Endothelial cell of umbilical vein (primary cell): ENCODE data around the gene CYREN. TPM values are rescaled to one million over a fixed set of nuclear protein-coding genes. Genes with fewer than 3 reads are reported as not detected.

Experiments
- BruUV-seq: library from RNA; stranded (reverse); fragments of 400-500 nt; replicated peaks from 2 replicates; lab custom pipeline; 2021; lab: Mats Ljungman, UMichigan
- CTCF ChIA-PET: fragments of 300-600, 350-600 bp; sonication (Branson Sonifier 250); formaldehyde crosslinking; loops from one replicate; lab custom pipeline; 2021; ENCODE audit warnings: antibody characterized with exemption, inconsistent platforms; lab: Charles Lee
- POLR2A ChIA-PET: fragments of 300-600, 350-600 bp; sonication (Branson Sonifier 250); formaldehyde crosslinking; loops from one replicate; lab custom pipeline; 2021; ENCODE audit warnings: antibody characterized with exemption, inconsistent platforms; lab: Charles Lee
- DNase-seq: peaks from one replicate; pipeline ENCODE4 v3.0.0-alpha.2; 2011; ENCODE audit warnings: low read depth, low spot score
- FAIRE-seq: peaks from 2 replicates; lab custom pipeline; 2011; peaks lifted over from hg19 to GRCh38; lab: Jason Lieb, UNC
- H2AFZ ChIP-seq: 2 replicates; pipeline ENCODE4 v1.6.0; 2012; ENCODE audit warnings: low read depth, low read length, control low read depth, inconsistent platforms
- H3K27ac ChIP-seq: 2 replicates; pipeline ENCODE4 v1.5.1; 2011; ENCODE audit warnings: low read depth, mild to moderate bottlenecking, control low read depth, low read length, moderate library complexity; ENCODE audit not compliant: insufficient read depth
- H3K27me3 ChIP-seq, 2 experiments: 2 replicates each; pipeline versions ENCODE4 v1.6.0 to v1.6.1; 2011; ENCODE audit warnings: low read length in 2 of 2, mixed read lengths in 1 of 2; ENCODE audit not compliant: control insufficient read depth in 2 of 2, insufficient read depth in 2 of 2
- H3K36me3 ChIP-seq, 2 experiments: 2 replicates in 1 of 2; 3 replicates in 1 of 2; pipeline ENCODE4 v1.5.1; 2011; ENCODE audit warnings: low read length in 2 of 2, mild to moderate bottlenecking in 1 of 2, moderate library complexity in 1 of 2; ENCODE audit not compliant: control insufficient read depth in 2 of 2, insufficient read depth in 2 of 2; ENCODE audit errors: extremely low read depth in 1 of 2
- H3K4me1 ChIP-seq: 3 replicates; pipeline ENCODE4 v1.5.1; 2011; ENCODE audit warnings: mild to moderate bottlenecking, low read length; ENCODE audit not compliant: control insufficient read depth, insufficient read depth; ENCODE audit errors: extremely low read depth
- H3K4me2 ChIP-seq: 2 replicates; pipeline ENCODE4 v1.6.1; 2011; ENCODE audit warnings: low read length, control low read depth, mixed read lengths; ENCODE audit not compliant: insufficient read depth
- H3K4me3 ChIP-seq, 3 experiments: fragments of 200-600 bp in 1 of 3; sonication (generic), shearing (Covaris generic) in 1 of 3; replicated peaks in 1 of 3; 2 replicates each; pipeline ENCODE4 v1.5.1; 2011 to 2016; ENCODE audit warnings: control low read depth in 3 of 3, low read length in 3 of 3, mild to moderate bottlenecking in 2 of 3, inconsistent platforms in 1 of 3, low read depth in 1 of 3, moderate library complexity in 1 of 3; ENCODE audit not compliant: insufficient read depth in 1 of 3
- H3K79me2 ChIP-seq: 2 replicates; pipeline ENCODE4 v1.6.0; 2012; ENCODE audit warnings: low read length, inconsistent platforms; ENCODE audit not compliant: control insufficient read depth, insufficient read depth
- H3K9ac ChIP-seq: replicated peaks from 2 replicates; pipeline ENCODE3; 2011; ENCODE audit warnings: low read length, control low read depth; ENCODE audit not compliant: insufficient read depth; ENCODE audit errors: extremely low read depth
- H3K9me1 ChIP-seq: replicated peaks from 3 replicates; pipeline ENCODE4 v1.6.0; 2011; ENCODE audit warnings: mild to moderate bottlenecking, low read length; ENCODE audit not compliant: control insufficient read depth, insufficient read depth; ENCODE audit errors: extremely low read depth
- H3K9me3 ChIP-seq: replicated peaks from 2 replicates; pipeline ENCODE4 v1.5.1; 2012; ENCODE audit warnings: low read length, inconsistent platforms; ENCODE audit not compliant: control insufficient read depth, insufficient read depth
- H4K20me1 ChIP-seq: replicated peaks from 2 replicates; pipeline ENCODE3; 2011; ENCODE audit warnings: mild to moderate bottlenecking, low read length; ENCODE audit not compliant: control insufficient read depth, insufficient read depth; ENCODE audit errors: extremely low read depth
- FOS ChIP-seq: IDR thresholded peaks from 2 replicates; pipeline ENCODE4 v1.6.1; 2011; ENCODE audit warnings: mild to moderate bottlenecking, low read length, moderate library complexity, borderline replicate concordance; ENCODE audit not compliant: insufficient read depth
- GATA2 ChIP-seq: IDR thresholded peaks from 2 replicates; pipeline ENCODE4 v1.7.0; 2011; ENCODE audit warnings: low read depth, mild to moderate bottlenecking, moderate library complexity, mixed read lengths, low read length; ENCODE audit not compliant: insufficient read length, insufficient read depth
- MAX ChIP-seq: IDR thresholded peaks from 2 replicates; pipeline ENCODE4 v1.6.1; 2011; ENCODE audit not compliant: insufficient read depth, insufficient read length
- POLR2A ChIP-seq: IDR thresholded peaks from 2 replicates; pipeline ENCODE4 v1.6.1; 2012; ENCODE audit warnings: low read depth, mild to moderate bottlenecking, control low read depth, low read length
- dilution Hi-C: fragments of 300-500 bp; cut with MboI; formaldehyde crosslinking; loops from one replicate; pipeline ENCODE4 v1.15.0; 2019; ENCODE audit warnings: low sequenced_read_pairs; ENCODE audit not compliant: extremely low pct_ligation_motif_present
- intact Hi-C: fragments of 100-400 bp; cut with micrococcal nuclease; formaldehyde crosslinking; loops from one replicate; pipeline ENCODE4 v1.10.0; 2022
- polyA plus RNA-seq, 4 experiments: library from polyadenylated mRNA; depleted of rRNA in 3 of 4; stranded (reverse) in 3 of 4; unstranded in 1 of 4; fragments of >200 nt; gene quantifications; 2 replicates each; pipeline versions ENCODE4 v1.2.1 to v1.2.3, GENCODE V29; 2011 to 2012; ENCODE audit warnings: missing spikeins in 1 of 4
- total RNA-seq: library from RNA; stranded (reverse); gene quantifications from 2 replicates; pipeline ENCODE4 v1.2.3, GENCODE V29; 2021
- TF ChIP-seq, protein P1 (sequence below), 2 donors: IDR thresholded peaks; 1 replicate in 1 of 2; 2 replicates in 1 of 2; pipeline ENCODE4 v1.5.1; 2011; ENCODE audit warnings: low read length in 2 of 2, mild to moderate bottlenecking in 2 of 2, moderate library complexity in 2 of 2, control low read depth in 1 of 2, inconsistent platforms in 1 of 2, low read depth in 1 of 2; ENCODE audit not compliant: insufficient read depth in 1 of 2; ENCODE audit errors: extremely low read depth in 1 of 2

CYREN gene
- total and polyA plus RNA-seq, 2 donors (not counting 3 experiments of a cell fraction or from before 2014, with no cell fraction given) = 19.1 to 30.8 TPM

DNA sequence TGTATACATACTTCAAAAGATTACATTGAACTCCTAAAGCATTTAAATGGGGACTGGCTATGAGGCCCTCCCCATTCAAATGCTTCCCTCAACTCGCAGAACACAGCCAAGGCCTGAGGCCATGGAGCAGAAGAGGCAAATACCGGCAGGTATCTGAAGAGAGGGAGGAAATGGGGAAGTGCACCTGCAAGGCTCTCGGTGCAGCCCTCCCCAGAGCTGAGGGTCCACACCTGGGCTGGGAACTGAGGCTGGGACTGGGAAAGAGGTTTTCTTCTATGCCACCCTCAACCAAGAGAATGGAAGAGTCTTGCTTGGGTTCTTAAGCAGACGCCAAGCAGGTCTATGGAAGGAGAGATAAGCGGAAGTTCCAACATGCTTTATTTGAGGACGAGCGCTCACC lies 13.0 kb upstream of the CYREN start:
- Histone ChIP-seq H3K27me3 (no peaks in the 10 kb centered on the region), H3K9me3 (peaks cover 15% of the 10 kb centered on the region), H3K36me3 (peaks cover 0 to 13% of the 10 kb centered on the region in 2 experiments), H3K79me2 (no peaks in the 10 kb centered on the region), H2AFZ (no peak overlapping the region), H3K27ac (no peak overlapping the region), H3K9ac (no peak overlapping the region), H4K20me1 (no peaks in the 10 kb centered on the region), H3K4me2 (no peak overlapping the region), H3K4me3 (no peak overlapping the region), H3K4me1 (no peaks in the 10 kb centered on the region), H3K9me1 (no peaks in the 10 kb centered on the region)
- no peak for FAIRE-seq
- ChIA-PET POLR2A (no interaction called here), CTCF (no interaction called here)
- TF ChIP-seq POLR2A = no peak
- no peak for TF ChIP-seq FOS
- dilution Hi-C loops = no loop called here
- intact Hi-C loops = no loop called here
- BruUV-seq = no TSS peak
- no peak for DNase-seq

GRCh38 chr7:135181929-135182678 lies 11.6 kb upstream of the CYREN start:
- H3K79me2 ChIP-seq = no peaks in the 10 kb centered on the region
- H3K36me3 ChIP-seq = peaks cover 0 to 13% of the 10 kb centered on the region in 2 experiments
- BruUV-seq = no TSS peak
- no peak overlapping the region for H3K27ac ChIP-seq
- H3K27me3 ChIP-seq = no peaks in the 10 kb centered on the region
- H4K20me1 ChIP-seq = no peaks in the 10 kb centered on the region
- dilution Hi-C loops = no loop called here
- H3K4me2 ChIP-seq = no peak overlapping the region
- ChIA-PET POLR2A (no interaction called here), CTCF (interaction anchor here (0.8 kb wide), 1 partner anchor 12 kb away, joined by 3 read pairs; the partner anchor contains the start of gene CYREN)
- no peaks in the 10 kb centered on the region for H3K4me1 ChIP-seq
- no peak overlapping the region for H3K9ac ChIP-seq
- FAIRE-seq (no peak), DNase-seq (no peak)
- no peaks in the 10 kb centered on the region for H3K9me1 ChIP-seq
- no peak for TF ChIP-seq MAX
- TF ChIP-seq, protein P1, sequence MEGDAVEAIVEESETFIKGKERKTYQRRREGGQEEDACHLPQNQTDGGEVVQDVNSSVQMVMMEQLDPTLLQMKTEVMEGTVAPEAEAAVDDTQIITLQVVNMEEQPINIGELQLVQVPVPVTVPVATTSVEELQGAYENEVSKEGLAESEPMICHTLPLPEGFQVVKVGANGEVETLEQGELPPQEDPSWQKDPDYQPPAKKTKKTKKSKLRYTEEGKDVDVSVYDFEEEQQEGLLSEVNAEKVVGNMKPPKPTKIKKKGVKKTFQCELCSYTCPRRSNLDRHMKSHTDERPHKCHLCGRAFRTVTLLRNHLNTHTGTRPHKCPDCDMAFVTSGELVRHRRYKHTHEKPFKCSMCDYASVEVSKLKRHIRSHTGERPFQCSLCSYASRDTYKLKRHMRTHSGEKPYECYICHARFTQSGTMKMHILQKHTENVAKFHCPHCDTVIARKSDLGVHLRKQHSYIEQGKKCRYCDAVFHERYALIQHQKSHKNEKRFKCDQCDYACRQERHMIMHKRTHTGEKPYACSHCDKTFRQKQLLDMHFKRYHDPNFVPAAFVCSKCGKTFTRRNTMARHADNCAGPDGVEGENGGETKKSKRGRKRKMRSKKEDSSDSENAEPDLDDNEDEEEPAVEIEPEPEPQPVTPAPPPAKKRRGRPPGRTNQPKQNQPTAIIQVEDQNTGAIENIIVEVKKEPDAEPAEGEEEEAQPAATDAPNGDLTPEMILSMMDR (IDR thresholded peaks at IDR 0.05; ENCODE audit: extremely low read depth in 1 of 2, insufficient read depth in 1 of 2, low read depth in 1 of 2, low read length in 2 of 2) = no peak
- TF ChIP-seq GATA2 = no peak
- H3K9me3 ChIP-seq = peaks cover 15% of the 10 kb centered on the region
- no peak overlapping the region for H2AFZ ChIP-seq
- H3K4me3 ChIP-seq = no peak overlapping the region
- intact Hi-C loops = no loop called here
